ENCODE measurements around the gene PSMB7.

Gene PSMB7

DNA sequence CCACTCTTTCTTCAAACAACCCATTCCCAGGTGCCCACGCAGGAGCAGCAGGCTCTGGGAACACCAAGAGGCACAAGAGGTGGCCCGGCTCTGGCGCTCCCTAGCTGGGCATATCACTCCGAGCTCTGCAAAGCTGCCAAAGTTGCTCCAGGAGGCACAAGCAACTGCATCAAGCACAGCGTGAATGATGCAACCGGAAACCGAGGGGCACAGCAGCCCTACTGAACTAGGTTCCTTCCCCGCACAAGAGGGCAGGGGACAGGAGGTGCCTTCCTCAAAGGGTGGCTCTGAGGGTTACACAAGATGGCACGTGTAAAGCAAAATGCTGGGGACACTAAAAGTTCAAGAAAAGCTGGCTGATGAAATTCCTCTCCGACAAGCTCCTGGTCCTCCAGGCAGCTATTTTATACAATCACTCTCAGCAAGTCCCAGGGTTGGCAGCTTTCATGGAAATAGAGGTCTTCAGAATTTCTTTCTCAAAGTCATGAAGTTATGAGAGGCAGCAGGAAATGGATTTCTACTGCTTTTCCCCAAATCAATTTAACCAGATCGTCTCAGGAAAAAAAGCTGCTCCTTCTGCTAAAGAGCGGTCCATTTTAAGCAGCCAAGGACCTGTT lies 22.9 kb downstream of the PSMB7 start:
- ChIA-PET CTCF (interaction anchor here (0.6 to 3.4 kb wide), 7 partner anchors 19 to 377 kb away, joined by 3 to 13 read pairs (median 4); no protein-coding TSS in a partner anchor), POLR2A (ENCODE audit: low non-redundant PET) (no interaction called here)
- TF ChIP-seq, protein P1, sequence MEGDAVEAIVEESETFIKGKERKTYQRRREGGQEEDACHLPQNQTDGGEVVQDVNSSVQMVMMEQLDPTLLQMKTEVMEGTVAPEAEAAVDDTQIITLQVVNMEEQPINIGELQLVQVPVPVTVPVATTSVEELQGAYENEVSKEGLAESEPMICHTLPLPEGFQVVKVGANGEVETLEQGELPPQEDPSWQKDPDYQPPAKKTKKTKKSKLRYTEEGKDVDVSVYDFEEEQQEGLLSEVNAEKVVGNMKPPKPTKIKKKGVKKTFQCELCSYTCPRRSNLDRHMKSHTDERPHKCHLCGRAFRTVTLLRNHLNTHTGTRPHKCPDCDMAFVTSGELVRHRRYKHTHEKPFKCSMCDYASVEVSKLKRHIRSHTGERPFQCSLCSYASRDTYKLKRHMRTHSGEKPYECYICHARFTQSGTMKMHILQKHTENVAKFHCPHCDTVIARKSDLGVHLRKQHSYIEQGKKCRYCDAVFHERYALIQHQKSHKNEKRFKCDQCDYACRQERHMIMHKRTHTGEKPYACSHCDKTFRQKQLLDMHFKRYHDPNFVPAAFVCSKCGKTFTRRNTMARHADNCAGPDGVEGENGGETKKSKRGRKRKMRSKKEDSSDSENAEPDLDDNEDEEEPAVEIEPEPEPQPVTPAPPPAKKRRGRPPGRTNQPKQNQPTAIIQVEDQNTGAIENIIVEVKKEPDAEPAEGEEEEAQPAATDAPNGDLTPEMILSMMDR (conservative IDR thresholded peaks at IDR 0.05; ENCODE audit: low read depth) = no peak
- DNase-seq (ENCODE audit: low spot score) = no peak
- peak overlapping the region; percentile 54; the same call in 1 of the 2 replicates for H3K27ac ChIP-seq

DNA sequence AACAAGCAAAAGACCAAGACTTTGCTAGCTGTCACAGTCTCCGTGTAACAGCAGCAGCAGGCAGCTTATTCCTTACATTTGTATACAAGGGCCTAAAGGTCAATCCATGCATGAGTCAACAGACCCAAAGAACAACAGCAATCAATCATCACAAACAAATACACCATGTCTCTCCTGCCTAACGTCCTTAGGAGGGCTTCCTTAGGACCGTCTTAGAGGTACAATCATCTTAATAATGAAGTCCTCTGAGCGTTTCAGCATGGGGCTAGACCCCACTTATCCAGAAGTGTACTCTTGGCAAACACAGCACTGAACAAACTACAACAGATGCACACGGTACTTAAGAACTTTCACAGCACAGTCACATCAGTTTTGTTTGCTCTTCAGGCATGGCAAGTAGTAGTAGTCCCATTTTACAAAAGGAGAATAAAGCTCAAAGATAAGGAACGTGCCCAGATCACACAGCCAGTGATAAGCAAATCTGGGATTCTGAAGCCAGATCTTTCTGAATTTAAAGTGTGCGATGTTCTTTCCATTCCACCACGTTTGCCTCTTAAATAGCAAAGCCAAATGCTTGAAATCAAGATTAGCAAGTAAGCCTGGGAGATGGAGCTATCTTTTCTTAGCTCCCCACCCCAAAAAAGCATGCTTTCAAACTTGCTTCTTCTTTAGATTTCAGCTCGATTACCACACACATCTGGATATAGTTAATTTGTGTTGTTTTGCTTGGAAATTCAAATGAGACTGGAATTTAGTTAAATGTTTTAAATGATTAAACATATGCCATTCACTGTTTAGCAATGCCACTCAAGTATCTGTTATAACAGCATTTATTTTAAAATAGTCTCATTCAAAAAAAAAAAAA lies 24.2 kb downstream of the PSMB7 start:
- ChIA-PET CTCF (interaction anchor here (0.6 to 1.1 kb wide), 3 partner anchors 19 to 938 kb away, joined by 3 to 5 read pairs (median 4); no protein-coding TSS in a partner anchor), POLR2A (ENCODE audit: low non-redundant PET) (no interaction called here)
- H3K27ac ChIP-seq = no peak overlapping the region
- TF ChIP-seq, protein P1 (conservative IDR thresholded peaks at IDR 0.05; ENCODE audit: low read depth) = no peak
- DNase-seq (ENCODE audit: low spot score) = peak; percentile 61

DNA sequence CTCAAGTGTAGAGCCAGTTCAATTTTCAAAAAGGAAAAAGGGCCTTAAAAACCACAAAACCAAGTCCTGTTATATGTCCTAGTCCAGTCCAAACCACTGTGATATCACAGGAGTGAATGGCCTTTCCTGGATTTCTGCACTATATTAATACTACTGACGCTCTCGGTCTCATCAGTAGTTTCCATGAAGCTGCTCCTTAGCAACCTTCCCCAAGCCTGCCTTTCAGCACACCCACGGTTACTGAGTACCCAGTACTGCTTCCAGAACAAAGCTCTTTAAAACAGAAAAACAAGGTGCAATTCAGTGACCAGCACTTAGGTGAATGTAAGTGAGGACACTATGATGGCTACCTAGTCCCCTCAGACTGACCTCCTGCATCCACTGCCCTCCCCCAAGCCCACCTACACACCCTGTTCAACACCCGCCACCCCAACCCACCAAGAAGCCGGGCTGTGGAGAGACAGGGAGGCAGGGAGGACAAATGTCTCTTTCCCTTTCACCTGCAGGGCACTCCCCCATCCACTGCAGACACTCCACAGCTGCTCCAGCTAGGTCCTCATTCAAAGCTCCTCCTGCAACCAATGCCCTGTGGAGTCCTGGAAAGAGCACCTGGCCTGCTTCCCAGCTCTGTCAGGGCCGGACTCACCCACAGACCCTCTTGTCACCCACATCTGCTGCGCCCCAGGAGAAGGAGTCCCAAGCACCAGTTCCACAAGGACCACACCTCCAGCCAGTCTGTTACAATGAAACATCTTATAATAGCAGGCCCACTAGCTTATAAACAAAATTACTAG lies 25.9 kb downstream of the PSMB7 start:
- no peak for DNase-seq (ENCODE audit: low spot score)
- POLR2A ChIA-PET (ENCODE audit: low non-redundant PET) = no interaction called here

DNA sequence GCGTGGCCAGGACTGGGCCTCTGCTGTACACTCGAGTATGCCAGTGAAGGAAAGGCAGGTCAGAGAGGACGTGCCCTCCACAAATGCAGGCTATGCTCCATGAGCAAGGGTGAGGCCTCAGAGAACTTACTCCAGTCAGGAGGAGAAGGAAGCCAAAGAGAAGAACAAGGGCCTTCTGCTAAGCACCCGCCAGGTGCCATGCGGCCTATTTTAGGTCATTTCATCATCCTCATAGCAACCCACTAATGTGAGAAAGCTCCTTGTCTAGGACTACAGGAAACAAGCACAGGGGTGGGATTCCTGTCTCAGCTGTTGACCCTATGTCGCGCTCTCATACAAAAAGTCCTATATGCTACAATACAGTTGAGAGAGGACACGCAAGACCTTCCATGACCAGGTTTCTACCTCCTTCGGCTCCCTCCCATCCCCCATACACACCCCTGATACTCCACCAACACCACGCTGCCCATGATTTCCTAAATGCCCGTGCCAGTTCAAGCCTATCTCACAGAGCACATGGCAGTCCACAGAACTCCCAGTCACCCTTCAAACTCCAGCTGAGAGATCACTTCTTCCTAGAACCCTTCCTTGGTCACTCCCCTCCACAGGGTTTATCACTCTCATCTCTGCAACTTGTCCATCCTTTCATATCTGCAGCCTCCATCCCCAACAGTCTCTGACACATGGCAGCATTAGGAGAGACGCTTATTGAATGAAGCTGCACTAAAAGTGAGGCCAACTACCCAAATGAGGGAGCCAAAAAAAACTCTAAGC lies 26.8 kb downstream of the PSMB7 start:
- no peak for DNase-seq (ENCODE audit: low spot score)
- TF ChIP-seq, protein P1 (conservative IDR thresholded peaks at IDR 0.05; ENCODE audit: low read depth) = no peak
- ChIA-PET POLR2A (ENCODE audit: low non-redundant PET) (no interaction called here), CTCF (interaction anchor here (0.5 to 0.7 kb wide), 3 partner anchors 148 to 278 kb away, joined by 3 to 4 read pairs (median 3); no protein-coding TSS in a partner anchor)
- H3K27ac ChIP-seq = peak overlapping the region; percentile 16; the same call in 1 of the 2 replicates

More for the DNA sequence above, 25.9 kb downstream of the PSMB7 start:
- H3K27ac ChIP-seq = no peak overlapping the region
- CTCF ChIA-PET = interaction anchor here (0.5 kb wide), 1 partner anchor 147 kb away, joined by 4 read pairs; no protein-coding TSS in a partner anchor
- TF ChIP-seq, protein P1 (conservative IDR thresholded peaks at IDR 0.05; ENCODE audit: low read depth) = no peak

DNA sequence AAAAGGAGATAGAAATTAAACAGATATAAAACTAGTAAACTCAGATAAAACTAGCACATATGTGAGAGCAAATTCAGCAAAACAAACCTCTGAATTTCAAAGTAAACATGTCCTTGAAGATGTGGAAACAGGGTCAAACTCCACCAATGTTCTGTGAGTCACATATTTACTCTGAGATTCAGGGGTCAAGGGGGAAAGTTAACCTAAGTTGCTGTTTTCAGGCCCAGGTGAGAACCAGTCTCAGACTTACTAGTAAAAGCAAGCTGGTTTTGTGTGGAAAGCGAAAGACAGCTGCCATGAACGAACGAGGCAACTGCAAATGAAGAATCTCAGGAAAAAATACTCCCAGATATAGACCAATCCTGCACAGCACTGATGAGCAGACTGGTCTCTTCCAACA lies 29.0 kb downstream of the PSMB7 start:
- TF ChIP-seq, protein P1 (conservative IDR thresholded peaks at IDR 0.05; ENCODE audit: low read depth) = no peak
- DNase-seq (ENCODE audit: low spot score) = no peak
- ChIA-PET POLR2A (ENCODE audit: low non-redundant PET) (no interaction called here), CTCF (interaction anchor here (0.7 kb wide), 1 partner anchor 216 kb away, joined by 3 read pairs; no protein-coding TSS in a partner anchor)
- no peak overlapping the region for H3K27ac ChIP-seq
